Stomach smooth muscle (tissue), 2 donors: ENCODE measurements around the gene PRRG2.
"Not testable (repeated sequence)": the region's sequence is repeated elsewhere in the genome, so short reads cannot be mapped to it uniquely, and the experiment has no call there.

ENCODE experiments used
- H3K27ac ChIP-seq: one replicate; pipeline ENCODE4 v1.7.0; 2013; ENCODE audit warnings: mild to moderate bottlenecking, low read length, inconsistent platforms
- H3K27me3 ChIP-seq, 2 donors: one replicate each; pipeline ENCODE4 v1.7.0; 2013; ENCODE audit warnings: low read length in 2 of 2; ENCODE audit not compliant: insufficient read depth in 2 of 2, control insufficient read depth in 1 of 2
- H3K36me3 ChIP-seq, 2 donors: one replicate each; pipeline ENCODE4 v1.7.0; 2013; ENCODE audit warnings: low read length in 2 of 2; ENCODE audit not compliant: control insufficient read depth in 2 of 2, insufficient read depth in 2 of 2
- H3K4me1 ChIP-seq: one replicate; pipeline ENCODE4 v1.7.0; 2013; ENCODE audit warnings: low read length; ENCODE audit not compliant: control insufficient read depth, insufficient read depth
- H3K4me3 ChIP-seq, 2 donors: one replicate each; pipeline ENCODE4 v1.7.0; 2013; ENCODE audit warnings: low read length in 2 of 2
- H3K9ac ChIP-seq, 2 donors: one replicate each; pipeline ENCODE4 v1.7.0; 2013; ENCODE audit warnings: low read length in 2 of 2, mild to moderate bottlenecking in 1 of 2
- H3K9me3 ChIP-seq, 2 donors: one replicate each; pipeline ENCODE4 v1.7.0; 2013; ENCODE audit warnings: low read length in 2 of 2; ENCODE audit not compliant: control insufficient read depth in 2 of 2
- donor health status: healthy.
- donor health status: Pancreatic carcinoma.

The PRRG2 gene

DNA sequence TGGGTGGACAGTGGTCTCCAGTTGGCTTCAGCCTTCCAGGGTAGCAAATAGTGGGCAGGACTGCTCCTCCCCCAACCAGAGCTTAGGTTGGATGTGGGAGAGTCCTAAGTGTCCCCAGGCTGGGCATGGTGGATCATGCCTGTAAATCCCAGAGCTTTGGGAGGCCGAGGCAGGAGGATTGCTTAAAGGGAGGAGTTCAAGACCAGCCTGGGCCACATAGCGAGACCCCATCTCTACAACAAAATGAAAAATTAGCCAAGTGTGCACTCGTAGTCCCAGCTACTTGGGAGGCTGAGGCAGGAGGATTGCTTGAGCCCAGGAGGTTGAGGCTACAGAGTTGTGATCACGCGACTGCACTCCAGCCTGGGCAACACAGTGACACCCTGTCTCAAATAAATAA, 51.5 kb downstream of the PRRG2 start:
- no peaks in the 10 kb centered on the region for H3K27me3 ChIP-seq
- peaks cover 11% of the 10 kb centered on the region in 2 donors for H3K36me3 ChIP-seq
- no peak overlapping the region for H3K27ac ChIP-seq
- H3K4me1 ChIP-seq: peaks cover 29% of the 10 kb centered on the region
- H3K9me3 ChIP-seq: no peaks in the 10 kb centered on the region
- H3K4me3 ChIP-seq: no peak overlapping the region
- H3K9ac ChIP-seq: no peak overlapping the region

GRCh38 chr19:49633273-49633672, 52.2 kb downstream of the PRRG2 start:
- not testable (repeated sequence) for H3K27ac ChIP-seq, H3K27me3 ChIP-seq, H3K9me3 ChIP-seq, H3K9ac ChIP-seq, H3K4me3 ChIP-seq
- peaks cover 30% of the 10 kb centered on the region for H3K4me1 ChIP-seq
- H3K36me3 ChIP-seq: peaks cover 11% of the 10 kb centered on the region in 2 donors

- Histone ChIP-seq H3K9me3 (no peaks in the 10 kb centered on the region), H3K27me3 (no peaks in the 10 kb centered on the region), H3K27ac (peak overlapping the region; percentile 24), H3K9ac (no peak overlapping the region), H3K36me3 (peaks cover 11% of the 10 kb centered on the region in 2 donors), H3K4me3 (no peak overlapping the region), H3K4me1 (peaks cover 35% of the 10 kb centered on the region)
Measured at GRCh38 chr19:49635530-49636232, 54.6 kb downstream of the PRRG2 start.

DNA sequence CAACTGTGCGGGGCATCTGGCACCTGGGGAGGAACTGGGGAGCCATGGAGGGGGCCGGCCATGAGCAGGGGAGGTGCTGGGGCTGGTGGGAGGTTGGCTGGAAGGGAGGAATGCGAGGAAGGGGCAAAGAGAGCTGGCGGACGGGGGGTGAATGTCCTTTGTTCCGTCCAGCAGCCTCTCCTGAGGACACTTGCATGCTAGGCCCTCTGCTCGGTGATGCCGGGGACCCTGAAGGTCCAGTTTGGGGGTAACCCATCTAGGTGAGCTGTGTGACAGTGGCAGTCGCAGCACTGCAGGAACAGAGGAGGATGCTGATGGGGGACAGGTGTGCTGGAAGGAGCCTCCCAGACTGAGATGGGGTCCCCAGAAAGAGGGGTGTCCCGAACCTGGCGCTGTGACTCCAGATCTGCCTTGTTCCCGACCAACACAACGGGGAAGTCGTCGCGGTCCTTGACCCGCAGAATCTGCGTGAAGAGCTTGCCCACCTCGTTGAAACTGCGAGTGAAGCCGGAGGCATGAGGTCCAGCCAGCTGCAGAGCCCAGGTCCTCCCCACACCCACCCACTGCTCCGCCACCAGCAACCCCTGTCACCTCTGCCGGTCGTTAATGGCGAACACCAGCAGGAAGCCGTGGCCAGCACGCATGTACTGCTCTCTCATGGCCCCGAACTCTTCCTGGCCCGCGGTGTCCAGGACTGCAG, 55.3 kb downstream of the PRRG2 start:
- Histone ChIP-seq H3K9me3 (no peaks in the 10 kb centered on the region), H3K4me1 (peaks cover 36% of the 10 kb centered on the region), H3K9ac (peak overlapping the region in 1 of 2 donors; percentile 29), H3K4me3 (no peak overlapping the region), H3K36me3 (peaks cover 11% of the 10 kb centered on the region in 2 donors), H3K27me3 (no peaks in the 10 kb centered on the region), H3K27ac (no peak overlapping the region)

DNA sequence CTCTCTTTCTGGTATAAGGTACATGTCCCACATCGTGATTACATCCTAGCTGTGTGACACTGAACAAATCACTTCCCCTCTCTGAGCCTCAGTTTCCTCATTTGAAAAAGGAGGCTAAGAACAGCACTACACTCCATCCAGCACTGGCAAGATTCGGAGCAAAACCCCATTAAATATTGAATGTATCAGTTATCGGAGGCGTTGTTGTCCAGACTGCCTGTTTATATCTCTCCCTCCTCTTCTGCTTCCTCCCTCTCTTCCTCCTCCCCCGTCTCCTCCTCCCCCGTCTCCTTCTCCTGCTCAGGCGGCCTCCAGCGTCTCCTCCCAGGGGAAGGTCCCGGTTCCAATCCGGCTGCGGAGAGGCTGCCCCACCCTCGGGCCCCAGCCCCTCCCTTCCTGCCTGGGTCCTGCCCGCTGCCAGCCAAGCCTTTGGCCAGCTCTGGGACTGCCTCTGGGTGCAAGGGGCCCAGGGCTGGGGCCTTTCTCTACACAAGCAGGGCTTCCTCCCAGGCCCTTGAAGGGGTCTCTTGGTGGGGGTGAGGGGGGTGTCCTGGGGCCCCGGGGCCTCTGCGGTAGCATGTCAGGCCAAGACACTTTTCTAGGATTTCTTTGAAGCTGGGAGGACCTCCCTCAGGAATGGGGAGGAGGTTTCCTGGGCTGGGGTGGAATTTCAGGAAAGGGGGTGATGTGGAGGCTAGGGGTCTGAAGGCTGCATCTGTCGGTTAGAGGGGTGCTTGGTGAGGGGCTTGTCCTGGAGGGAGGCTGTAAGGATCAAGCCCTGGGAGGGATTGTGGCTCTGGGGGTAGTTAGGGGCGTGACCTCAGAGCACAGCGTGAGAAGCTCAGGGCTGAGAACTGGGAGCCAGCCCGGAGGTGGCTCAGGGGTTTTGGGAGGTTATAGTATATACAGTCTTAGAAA, 57.0 kb downstream of the PRRG2 start:
- H3K9me3 ChIP-seq: no peaks in the 10 kb centered on the region
- peak overlapping the region; percentile 100 for H3K27ac ChIP-seq
- peak overlapping the region; percentile 67 to 68 for H3K9ac ChIP-seq
- peak overlapping the region; percentile 71 to 99 for H3K4me3 ChIP-seq
- peaks cover 11% of the 10 kb centered on the region in 2 donors for H3K36me3 ChIP-seq
- no peaks in the 10 kb centered on the region for H3K27me3 ChIP-seq
- peaks cover 42% of the 10 kb centered on the region for H3K4me1 ChIP-seq

GRCh38 chr19:49639401-49640112, 58.4 kb downstream of the PRRG2 start:
- H3K27me3 ChIP-seq: no peaks in the 10 kb centered on the region
- H3K9ac ChIP-seq: peak overlapping the region; percentile 86 to 93
- peak overlapping the region; percentile 63 to 99 for H3K4me3 ChIP-seq
- H3K36me3 ChIP-seq: peaks cover 11% of the 10 kb centered on the region in 2 donors
- no peaks in the 10 kb centered on the region for H3K9me3 ChIP-seq
- H3K4me1 ChIP-seq: peaks cover 53% of the 10 kb centered on the region
- H3K27ac ChIP-seq: peak overlapping the region; percentile 100

DNA sequence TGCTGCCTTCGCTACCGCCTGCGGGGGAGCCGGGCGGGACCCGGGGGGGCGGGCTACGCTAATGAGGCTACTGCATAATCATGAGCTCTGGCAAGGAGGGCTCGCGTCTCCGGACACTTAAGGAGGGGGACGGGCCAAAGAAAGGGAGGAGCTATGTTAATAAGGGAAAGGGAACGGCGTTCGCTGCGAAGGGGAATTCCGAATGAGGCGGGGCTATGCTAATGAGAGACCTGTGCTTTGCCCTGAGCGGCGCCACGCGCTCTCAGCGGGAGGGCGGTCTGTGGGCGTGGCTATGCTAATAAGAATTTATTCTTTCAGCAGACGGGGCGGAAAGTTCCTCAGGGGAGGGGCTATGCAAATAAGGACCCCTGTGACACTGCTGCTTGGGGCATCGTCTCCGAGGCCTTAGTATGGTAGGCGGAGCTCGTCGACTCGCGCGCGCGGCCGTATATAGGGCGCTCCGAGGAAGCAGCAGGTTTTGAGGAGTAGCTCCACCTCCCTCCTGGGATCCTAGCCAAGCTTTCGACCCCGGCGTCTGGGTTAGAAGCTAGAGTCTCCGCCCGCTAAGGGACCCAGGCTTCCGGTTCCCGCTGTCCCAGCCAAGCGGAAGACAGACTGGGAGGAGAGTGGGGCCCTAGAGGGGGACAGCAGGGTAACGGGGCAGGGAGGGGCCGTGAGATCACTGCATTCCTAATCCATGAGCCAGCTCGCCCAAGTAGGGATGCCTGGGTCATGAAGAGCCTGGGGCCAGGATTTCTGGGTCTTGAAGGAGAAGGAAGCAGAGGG, 59.2 kb downstream of the PRRG2 start, which contains the start of gene RRAS:
Gene RRAS (minus strand): TSS at position 31 of the 786 bp plus-strand sequence. CDS start 45 bp downstream, outside the sequence.
- Histone ChIP-seq H3K27ac (peak within 1 kb of the TSS; percentile 100), H3K9me3 (no peaks in the 10 kb centered on the region), H3K27me3 (no peaks in the 10 kb centered on the region), H3K4me3 (peak within 1 kb of the TSS; percentile 84 to 99), H3K36me3 (peaks cover 7 to 10% of the 10 kb centered on the region in 2 donors), H3K4me1 (peaks cover 61% of the 10 kb centered on the region), H3K9ac (peak within 1 kb of the TSS; percentile 99)
